ENCODE data around the gene EIF4G3. TPM values are rescaled to one million over a fixed set of nuclear protein-coding genes. Genes with fewer than 3 reads are reported as not detected.
"Not testable (repeated sequence)": the region's sequence is repeated elsewhere in the genome, so short reads cannot be mapped to it uniquely, and the experiment has no call there.

Gene EIF4G3
- total RNA-seq, 1 experiment from 2014 or later, result 16.0 TPM

DNA sequence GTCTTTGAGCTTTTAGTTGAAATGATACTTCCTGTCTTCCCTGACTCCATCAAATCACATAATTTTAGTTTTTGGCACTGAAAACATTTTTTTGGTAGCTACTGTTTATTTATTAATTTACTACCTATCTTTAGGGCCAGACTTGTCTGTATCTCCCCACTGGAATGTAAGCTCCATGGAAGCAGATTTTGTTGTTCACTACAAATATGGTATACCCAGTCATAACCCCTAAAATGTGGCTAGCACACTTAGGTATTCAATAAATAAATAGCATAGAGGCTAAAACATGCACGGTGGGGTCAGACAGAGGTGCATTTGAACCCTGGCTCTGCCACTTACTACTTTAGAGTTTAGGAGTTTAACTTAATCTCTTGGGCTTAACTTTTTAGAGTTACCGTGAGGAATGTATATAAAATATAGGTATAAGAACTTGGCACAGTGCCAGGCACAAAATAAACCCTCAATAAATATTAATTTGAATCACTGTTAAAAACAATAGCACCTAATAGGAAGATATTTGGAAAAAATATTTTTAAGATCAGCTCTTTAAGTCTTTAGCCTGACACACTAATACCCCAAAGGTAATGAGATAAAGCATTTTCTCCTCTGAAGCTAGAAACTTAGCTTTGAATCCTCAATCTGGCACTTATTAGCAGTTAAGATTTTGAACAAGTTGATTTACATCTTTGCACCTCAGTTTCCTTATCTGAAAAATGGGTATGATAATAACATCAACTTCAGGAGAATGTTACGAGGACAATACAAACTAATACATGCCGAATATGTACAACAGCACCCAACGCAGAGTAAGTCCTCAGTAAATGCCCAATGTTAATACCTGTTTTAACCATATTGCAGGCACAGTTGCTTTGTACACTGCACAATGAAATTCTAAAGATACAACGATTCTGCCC lies 330.0 kb downstream of the EIF4G3 start:
- Histone ChIP-seq H3K9me3 (no peaks in the 10 kb centered on the region), H3K4me3 (no peak overlapping the region), H3K36me3 (peaks cover 25% of the 10 kb centered on the region), H3K27me3 (no peaks in the 10 kb centered on the region)
- DNase-seq, result no peak

DNA sequence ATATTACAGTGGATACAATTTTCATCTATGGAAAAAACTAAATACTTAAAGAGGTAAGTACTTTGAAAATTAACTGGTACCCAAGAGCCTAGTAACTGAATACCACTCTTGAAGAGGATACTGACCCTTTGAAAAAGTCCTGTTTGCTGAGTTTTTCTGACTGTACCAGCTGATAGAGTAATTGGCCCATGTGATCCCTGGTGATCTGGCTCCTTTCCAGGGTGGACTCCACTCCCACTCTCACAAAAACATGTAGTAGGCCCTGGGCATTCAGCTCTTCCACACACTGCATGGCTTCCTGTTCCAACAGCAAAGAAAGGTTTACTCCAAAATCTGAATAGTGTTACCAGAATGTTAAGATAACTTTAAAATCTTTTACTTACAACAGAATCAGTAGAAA lies 336.0 kb downstream of the EIF4G3 start:
- H3K4me3 ChIP-seq, result no peak overlapping the region
- no peaks in the 10 kb centered on the region for H3K27me3 ChIP-seq
- no peak for DNase-seq
- H3K36me3 ChIP-seq, result peaks cover 10% of the 10 kb centered on the region
- no peaks in the 10 kb centered on the region for H3K9me3 ChIP-seq

DNA sequence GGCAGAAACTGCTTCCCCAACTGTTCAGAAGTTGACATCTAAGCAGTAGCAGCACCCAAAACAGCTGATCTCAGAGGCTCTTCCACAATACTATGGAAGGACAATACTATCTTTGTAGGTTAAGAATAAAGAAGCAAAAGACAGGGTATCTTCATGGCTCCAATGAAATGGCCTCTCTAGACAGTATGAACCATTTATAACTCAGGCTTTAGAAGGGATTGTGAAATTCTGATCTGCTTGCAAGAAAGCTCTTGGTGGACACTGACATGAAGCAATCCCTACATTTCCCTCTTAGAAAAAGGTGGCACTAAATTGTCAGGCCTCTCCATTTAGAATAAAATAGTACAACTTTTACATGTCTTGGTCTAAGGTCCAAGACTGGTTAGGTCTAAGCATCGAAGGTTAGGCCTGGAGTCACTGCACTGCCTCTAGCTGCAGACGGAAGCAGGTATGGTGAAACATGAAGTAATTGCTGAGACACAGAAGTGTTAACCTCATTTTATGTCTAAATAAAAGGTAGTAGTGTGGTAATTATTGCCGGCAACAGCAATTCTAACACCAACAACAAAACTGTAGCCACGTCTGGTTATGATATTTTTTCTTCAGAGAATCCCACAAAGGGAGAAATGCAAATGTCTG lies 339.0 kb downstream of the EIF4G3 start:
- Histone ChIP-seq H3K36me3 (peaks cover 18% of the 10 kb centered on the region), H3K9me3 (peaks cover 2% of the 10 kb centered on the region), H3K27me3 (no peaks in the 10 kb centered on the region), H3K4me3 (no peak overlapping the region)
- no peak for DNase-seq

DNA sequence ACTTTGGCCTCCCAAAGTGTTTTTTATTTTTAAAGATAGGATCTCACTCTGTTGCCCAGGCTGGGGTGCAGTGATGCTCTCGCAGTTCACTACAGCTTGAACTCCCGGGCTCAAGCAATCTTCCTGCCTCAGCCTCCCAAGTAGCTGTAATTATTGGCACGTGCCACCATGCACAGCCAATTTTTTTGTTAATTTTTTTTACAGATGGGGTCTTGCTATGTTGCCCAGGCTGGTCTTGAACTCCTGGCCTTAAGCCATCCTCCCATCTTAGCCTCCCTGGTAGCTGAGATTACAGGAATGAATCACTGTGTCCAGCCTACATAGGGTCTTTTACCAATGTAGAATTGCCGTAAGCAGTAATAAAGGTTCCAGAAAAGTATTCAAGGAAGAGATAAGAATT lies 340.5 kb downstream of the EIF4G3 start:
- no peak for DNase-seq
- no peak overlapping the region for H3K4me3 ChIP-seq
- no peaks in the 10 kb centered on the region for H3K27me3 ChIP-seq
- H3K9me3 ChIP-seq, result peaks cover 2% of the 10 kb centered on the region
- peaks cover 18% of the 10 kb centered on the region for H3K36me3 ChIP-seq

DNA sequence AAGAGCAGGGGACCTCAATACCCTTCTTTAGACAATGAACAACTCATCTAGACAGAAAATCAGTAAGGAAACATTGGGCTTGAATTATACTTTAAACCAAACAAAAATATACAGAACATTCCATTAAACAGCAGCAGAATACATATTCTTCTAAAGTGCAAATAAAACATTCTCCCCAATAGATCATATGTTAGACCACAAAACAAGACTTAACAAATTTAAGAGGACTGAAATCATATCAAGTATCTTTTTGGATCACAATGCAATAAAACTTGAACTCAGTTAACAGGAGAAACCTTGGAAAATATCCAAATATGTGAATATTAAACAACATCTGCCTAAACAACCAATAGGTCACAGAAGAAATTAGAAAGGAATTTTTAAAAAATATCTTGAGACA lies 341.9 kb downstream of the EIF4G3 start:
- no peak for DNase-seq
- Histone ChIP-seq H3K27me3 (no peaks in the 10 kb centered on the region), H3K36me3 (peaks cover 16% of the 10 kb centered on the region), H3K9me3 (peaks cover 2% of the 10 kb centered on the region), H3K4me3 (no peak overlapping the region)

DNA sequence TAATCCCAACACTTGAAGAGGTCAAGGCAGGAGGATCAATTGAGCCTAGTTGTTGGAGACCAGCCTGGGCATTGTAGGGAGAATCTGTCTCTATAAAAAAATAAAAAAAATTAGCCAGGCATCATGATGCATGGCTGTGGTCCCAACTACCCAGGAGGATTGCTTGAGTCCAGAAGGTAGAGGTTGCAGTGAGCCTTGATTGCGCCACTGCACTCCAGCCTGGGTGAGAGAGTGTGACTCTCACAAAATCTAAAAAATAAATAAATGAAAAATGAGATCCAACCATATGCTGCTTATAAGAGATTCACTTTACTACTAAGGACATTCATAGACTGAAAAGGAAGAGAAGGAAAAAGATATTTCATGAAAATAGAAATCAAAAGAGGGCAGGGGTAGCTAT lies 342.5 kb downstream of the EIF4G3 start:
- Histone ChIP-seq H3K27me3 (no peaks in the 10 kb centered on the region), H3K4me3 (no peak overlapping the region), H3K36me3 (peaks cover 22% of the 10 kb centered on the region; the same call in 1 of the 2 replicates), H3K9me3 (peaks cover 2% of the 10 kb centered on the region)
- DNase-seq, result no peak

DNA sequence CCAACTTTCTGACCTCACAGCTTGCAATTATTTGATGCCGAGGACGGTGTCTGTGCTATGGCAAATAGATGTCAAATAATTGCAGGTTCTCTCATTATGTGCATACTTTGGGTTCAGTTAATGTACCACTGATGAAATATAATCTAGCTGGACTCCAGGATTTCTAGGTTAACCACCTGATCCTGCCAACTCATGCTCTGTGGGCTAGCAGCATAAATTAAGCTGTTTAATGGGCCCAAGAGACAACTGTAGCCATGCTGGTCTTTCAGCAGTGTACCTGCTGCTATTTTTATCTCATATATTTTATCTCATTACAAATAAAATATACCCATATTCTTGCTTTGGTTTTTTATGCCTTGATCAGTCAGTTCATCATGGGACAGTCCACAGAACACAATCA lies 346.3 kb downstream of the EIF4G3 start:
- Histone ChIP-seq H3K9me3 (peaks cover 2% of the 10 kb centered on the region), H3K4me3 (no peak overlapping the region), H3K36me3 (peaks cover 32% of the 10 kb centered on the region), H3K27me3 (no peaks in the 10 kb centered on the region)
- DNase-seq, result no peak

DNA sequence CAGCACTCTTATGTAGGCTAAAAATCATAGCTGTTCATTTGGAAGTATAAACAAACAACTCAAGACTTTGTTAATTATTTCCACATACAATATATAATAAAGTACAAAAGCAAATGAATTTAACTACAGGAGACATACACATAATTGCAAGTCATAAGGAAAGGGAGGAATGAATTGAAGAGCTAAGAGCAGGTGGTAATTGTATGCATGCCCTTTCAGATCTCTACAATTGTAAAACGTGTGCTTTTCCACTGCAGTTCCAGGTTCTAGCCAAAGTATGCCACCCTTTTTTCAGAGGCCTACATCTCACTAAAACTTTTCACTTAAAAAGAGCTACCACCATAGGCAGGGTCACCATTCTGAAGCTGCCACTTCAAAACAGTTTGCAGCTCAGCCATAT lies 346.8 kb downstream of the EIF4G3 start:
- H3K27me3 ChIP-seq, result no peaks in the 10 kb centered on the region
- H3K9me3 ChIP-seq, result peaks cover 2% of the 10 kb centered on the region
- H3K36me3 ChIP-seq, result peaks cover 32% of the 10 kb centered on the region
- H3K4me3 ChIP-seq, result no peak overlapping the region
- DNase-seq, result no peak

DNA sequence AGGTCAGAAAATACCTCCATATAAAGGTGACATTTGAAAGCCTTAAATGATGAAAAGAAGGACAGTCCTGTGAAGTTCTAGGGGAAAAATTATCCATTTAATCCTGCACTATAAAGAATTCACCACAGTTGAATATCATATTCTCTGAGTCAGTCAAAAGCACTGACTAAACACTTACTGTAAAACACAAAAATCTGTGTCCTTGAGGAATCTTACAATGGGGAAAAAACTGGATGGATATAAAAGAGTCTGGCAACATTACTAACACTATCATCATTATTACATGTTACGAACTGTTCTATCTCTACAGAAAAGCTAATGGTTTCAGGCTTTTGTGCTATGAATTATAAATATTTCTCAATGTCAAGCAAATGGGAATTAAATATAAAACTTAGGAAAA lies 347.2 kb downstream of the EIF4G3 start:
- peaks cover 32% of the 10 kb centered on the region for H3K36me3 ChIP-seq
- H3K9me3 ChIP-seq, result peaks cover 2% of the 10 kb centered on the region
- no peaks in the 10 kb centered on the region for H3K27me3 ChIP-seq
- H3K4me3 ChIP-seq, result no peak overlapping the region
- DNase-seq, result no peak

DNA sequence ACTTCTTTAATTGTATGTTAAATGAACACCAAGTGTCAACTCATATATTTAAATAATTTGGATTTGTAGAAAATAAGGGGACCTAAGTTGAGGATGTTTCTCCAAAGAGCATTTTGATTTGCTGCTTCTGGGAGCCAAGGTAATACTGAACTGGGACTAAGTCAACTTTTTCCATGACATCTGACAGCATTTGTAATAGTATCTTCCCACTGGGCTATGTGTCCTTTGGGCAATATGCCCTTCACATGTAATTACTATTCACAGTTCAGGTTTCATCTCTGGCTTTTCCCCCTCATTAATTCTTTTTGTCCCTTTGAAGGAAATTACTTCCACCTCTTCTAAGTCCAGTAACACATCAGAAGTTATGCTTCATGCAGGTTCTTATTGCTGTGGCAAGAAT lies 352.9 kb downstream of the EIF4G3 start:
- Histone ChIP-seq H3K4me3 (no peak overlapping the region), H3K9me3 (no peaks in the 10 kb centered on the region), H3K36me3 (peaks cover 19% of the 10 kb centered on the region), H3K27me3 (no peaks in the 10 kb centered on the region)
- DNase-seq, result no peak

DNA sequence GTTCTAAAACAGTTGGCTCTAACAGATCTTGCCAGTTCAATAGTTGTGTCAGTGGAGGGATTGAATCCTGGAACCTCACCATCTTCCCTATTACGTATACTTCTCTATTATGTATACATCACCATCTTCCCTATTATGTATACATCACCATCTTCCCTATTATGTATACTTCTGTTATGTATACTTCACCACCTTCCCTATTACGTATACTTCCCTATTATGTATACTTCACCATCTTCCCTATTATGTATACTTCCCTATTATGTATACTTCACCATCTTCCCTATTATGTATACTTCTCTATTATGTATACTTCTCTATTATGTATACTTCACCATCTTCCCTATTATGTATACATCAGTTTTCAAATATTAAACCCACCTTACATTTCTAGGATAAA lies 355.2 kb downstream of the EIF4G3 start:
- H3K27me3 ChIP-seq, result no peaks in the 10 kb centered on the region

DNA sequence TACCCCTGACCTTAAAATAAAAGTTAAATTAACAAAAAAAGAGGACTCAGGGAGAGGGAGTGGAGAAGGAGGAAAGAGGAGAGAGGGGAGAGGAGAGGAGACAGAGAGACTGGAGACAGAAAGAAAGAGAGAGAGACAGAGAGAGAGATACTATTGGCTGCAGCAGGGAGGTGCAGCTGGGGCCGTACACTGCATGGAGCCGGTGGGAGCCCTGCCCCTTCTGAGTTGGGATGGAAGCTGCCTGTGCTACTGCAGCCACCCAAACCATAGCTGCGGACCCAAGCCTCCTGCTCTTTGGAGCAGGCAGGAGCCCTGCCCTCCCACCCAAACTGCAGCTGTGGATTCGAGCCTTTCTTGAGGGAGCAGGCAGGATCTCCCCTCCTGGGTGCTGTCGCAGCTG lies 356.9 kb downstream of the EIF4G3 start:
- Histone ChIP-seq H3K9me3 (no peaks in the 10 kb centered on the region), H3K4me3 (no peak overlapping the region), H3K27me3 (no peaks in the 10 kb centered on the region), H3K36me3 (peaks cover 12% of the 10 kb centered on the region)
- no peak for DNase-seq

More for the DNA sequence above, 355.2 kb downstream of the EIF4G3 start:
- H3K9me3 ChIP-seq, result no peaks in the 10 kb centered on the region
- no peak overlapping the region for H3K4me3 ChIP-seq
- peaks cover 12% of the 10 kb centered on the region for H3K36me3 ChIP-seq
- DNase-seq, result no peak

DNA sequence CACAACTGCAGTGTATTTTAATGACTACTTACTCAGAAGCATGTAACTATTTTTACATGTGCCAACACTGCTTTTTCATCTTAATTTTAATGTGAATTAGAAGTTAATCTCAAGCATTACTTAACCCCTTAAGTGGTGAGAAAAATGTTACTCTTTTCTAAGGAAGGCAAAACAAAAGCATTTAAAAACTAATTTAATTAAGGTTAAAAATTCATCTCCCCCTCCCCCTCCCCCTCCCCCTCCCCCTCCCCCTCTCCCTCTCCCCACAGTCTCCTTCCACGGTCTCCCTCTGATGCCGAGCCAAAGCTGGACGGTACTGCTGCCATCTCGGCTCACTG lies 362.2 kb downstream of the EIF4G3 start:
- Histone ChIP-seq H3K9me3 (no peaks in the 10 kb centered on the region), H3K27me3 (no peaks in the 10 kb centered on the region), H3K4me3 (no peak overlapping the region), H3K36me3 (peaks cover 15% of the 10 kb centered on the region)
- no peak for DNase-seq

DNA sequence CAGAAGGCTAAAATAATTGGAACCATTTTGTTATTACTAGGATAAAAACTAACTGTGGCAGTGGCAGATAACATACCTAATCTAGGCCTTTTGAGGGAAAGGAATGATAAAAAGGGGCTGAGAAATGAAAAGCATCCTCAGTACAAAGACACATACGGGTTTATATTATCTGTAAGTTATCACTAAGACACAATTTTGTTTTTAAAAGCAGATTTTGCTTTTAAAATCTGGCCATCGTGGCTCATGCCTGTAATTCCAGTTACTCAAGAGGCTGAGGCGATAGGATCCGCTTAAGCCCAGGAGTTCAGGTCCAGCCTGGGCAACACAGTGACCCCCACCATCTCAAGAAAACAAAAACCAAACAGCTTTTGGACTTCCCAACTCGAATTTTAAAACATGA lies 364.8 kb downstream of the EIF4G3 start:
- no peak for DNase-seq
- Histone ChIP-seq H3K36me3 (peaks cover 19% of the 10 kb centered on the region), H3K4me3 (no peak overlapping the region), H3K27me3 (no peaks in the 10 kb centered on the region), H3K9me3 (no peaks in the 10 kb centered on the region)

DNA sequence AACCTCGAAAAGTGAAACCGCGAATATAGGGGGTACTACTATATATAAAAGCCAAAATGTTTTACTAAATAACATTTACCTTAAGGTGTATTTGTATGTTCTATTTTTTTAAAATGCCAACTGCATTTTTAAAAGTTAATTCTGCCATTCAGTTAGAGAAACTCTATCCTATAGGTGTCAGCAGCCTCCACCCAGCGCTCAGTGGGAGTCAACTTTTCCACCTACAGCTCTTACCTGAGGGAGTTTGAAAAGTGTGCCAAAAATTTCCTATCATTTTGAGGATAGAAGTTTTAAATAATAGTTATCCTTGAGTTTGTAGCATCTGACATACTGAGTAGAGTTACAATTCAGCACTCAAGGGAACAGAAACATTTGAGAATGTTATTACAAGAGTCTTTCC lies 383.5 kb downstream of the EIF4G3 start:
- no peak for DNase-seq
- Histone ChIP-seq H3K9me3 (no peaks in the 10 kb centered on the region), H3K36me3 (no peaks in the 10 kb centered on the region), H3K4me3 (no peak overlapping the region), H3K27me3 (no peaks in the 10 kb centered on the region)

DNA sequence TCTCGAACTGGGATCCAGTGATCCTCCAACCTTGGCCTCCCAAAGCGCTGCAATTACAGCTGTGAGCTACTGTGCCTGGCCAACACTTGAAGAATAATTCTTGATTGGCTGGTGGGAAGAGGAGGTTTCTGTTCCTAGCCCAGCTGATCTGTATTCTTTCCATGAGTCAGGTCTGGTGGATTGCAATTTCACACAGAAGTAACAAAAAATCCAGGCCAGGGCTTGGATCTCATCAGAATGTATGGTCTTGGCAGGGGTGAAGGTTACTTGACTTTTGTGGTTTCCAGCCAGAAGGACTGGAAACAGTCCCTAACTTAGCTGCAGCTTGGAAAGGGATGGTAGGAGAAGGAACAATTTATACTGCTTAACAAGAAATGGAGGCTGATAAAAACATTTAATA lies 384.5 kb downstream of the EIF4G3 start:
- Histone ChIP-seq H3K9me3 (no peaks in the 10 kb centered on the region), H3K27me3 (no peaks in the 10 kb centered on the region), H3K36me3 (no peaks in the 10 kb centered on the region), H3K4me3 (no peak overlapping the region)
- peak; percentile 78 for DNase-seq

DNA sequence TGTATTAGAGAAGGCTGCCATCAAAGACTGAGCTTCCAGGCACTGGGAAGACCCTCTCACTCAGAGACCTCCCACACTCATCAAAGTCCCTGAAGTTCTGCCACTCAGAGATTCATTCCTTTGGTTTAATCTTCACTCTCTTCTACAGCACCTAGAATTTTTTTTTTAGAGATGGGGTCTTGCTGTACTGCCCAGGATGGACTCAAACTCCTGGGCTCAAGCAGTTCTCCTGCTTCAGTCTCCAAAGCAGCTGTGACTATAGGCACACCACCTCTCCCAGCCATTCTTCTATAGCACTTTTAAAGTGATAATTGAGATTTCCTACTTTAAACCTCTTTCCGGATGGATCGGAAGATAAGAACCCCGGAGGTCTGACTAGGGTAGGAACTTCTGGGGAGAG lies 385.9 kb downstream of the EIF4G3 start:
- Histone ChIP-seq H3K27me3 (no peaks in the 10 kb centered on the region), H3K9me3 (no peaks in the 10 kb centered on the region), H3K36me3 (no peaks in the 10 kb centered on the region; the same call in 1 of the 2 replicates), H3K4me3 (no peak overlapping the region)
- DNase-seq, result no peak

DNA sequence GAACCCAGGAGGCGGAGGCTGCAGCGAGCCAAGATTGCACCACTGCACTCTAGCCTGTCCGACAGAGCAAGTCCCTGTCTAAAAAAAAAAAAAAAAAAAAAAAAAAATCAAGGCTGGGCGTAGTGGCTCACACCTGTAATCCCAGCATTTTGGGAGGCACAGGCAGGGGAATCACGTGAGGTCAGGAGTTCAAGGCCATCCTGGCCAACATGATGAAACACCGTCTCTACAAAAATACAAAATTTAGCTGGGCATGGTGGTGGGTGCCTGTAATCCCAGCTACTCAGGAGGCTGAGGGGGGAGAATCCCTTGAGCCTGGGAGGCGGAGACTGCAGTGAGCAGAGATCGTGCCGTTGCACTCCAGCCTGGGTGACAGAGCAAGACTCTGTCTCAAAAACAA lies 387.1 kb downstream of the EIF4G3 start:
- not testable (repeated sequence) for H3K27me3 ChIP-seq, DNase-seq, H3K4me3 ChIP-seq, H3K36me3 ChIP-seq, H3K9me3 ChIP-seq

Measured in MG63 (cell line).